Fibroblast of peridontal ligament (primary cell): ENCODE results near the gene IRF5.
"Not testable (repeated sequence)": the region's sequence is repeated elsewhere in the genome, so short reads cannot be mapped to it uniquely, and the experiment has no call there.

ENCODE experiments used
- DNase-seq: peaks from one replicate; pipeline ENCODE4 v3.0.0-alpha.2; 2010; ENCODE audit errors: extremely low read depth

Gene IRF5

GRCh38 chr7:128939075-128939860, 1.5 kb downstream of the IRF5 start:
- no peak for DNase-seq

- DNase-seq = no peak
These were observed 2.2 kb downstream of the IRF5 start for GRCh38 chr7:128939861-128940410.

- no peak for DNase-seq
These were observed 3.0 kb downstream of the IRF5 start for GRCh38 chr7:128940494-128941322.

GRCh38 chr7:128941323-128941890, 3.7 kb downstream of the IRF5 start:
- no peak for DNase-seq

- DNase-seq = no peak
These were observed 4.3 kb downstream of the IRF5 start for GRCh38 chr7:128941946-128942526.

GRCh38 chr7:128943251-128943650, 5.5 kb downstream of the IRF5 start:
- not testable (repeated sequence) for DNase-seq

GRCh38 chr7:128944487-128945236, 6.9 kb downstream of the IRF5 start:
- no peak for DNase-seq

GRCh38 chr7:128945668-128946366, 8.1 kb downstream of the IRF5 start:
- no peak for DNase-seq

GRCh38 chr7:128946936-128947830, 9.5 kb downstream of the IRF5 start:
- no peak for DNase-seq

- DNase-seq = no peak
These were observed 10.1 kb downstream of the IRF5 start for GRCh38 chr7:128947854-128948253.

- DNase-seq = no peak
These were observed 10.7 kb downstream of the IRF5 start for GRCh38 chr7:128948312-128948973.

GRCh38 chr7:128948976-128949760, 11.4 kb downstream of the IRF5 start:
- DNase-seq = no peak

- no peak for DNase-seq
These were observed 13.6 kb downstream of the IRF5 start for GRCh38 chr7:128951296-128951695.

- no peak for DNase-seq
These were observed 16.4 kb downstream of the IRF5 start for GRCh38 chr7:128954150-128954549.

GRCh38 chr7:128954830-128955802, 17.4 kb downstream of the IRF5 start:
- DNase-seq = peak; percentile 84

- DNase-seq = no peak
These were observed 18.3 kb downstream of the IRF5 start for GRCh38 chr7:128955981-128956380.

GRCh38 chr7:128959296-128959695, 21.6 kb downstream of the IRF5 start:
- no peak for DNase-seq
